ENCODE measurements around the gene SORL1.

The SORL1 gene

DNA sequence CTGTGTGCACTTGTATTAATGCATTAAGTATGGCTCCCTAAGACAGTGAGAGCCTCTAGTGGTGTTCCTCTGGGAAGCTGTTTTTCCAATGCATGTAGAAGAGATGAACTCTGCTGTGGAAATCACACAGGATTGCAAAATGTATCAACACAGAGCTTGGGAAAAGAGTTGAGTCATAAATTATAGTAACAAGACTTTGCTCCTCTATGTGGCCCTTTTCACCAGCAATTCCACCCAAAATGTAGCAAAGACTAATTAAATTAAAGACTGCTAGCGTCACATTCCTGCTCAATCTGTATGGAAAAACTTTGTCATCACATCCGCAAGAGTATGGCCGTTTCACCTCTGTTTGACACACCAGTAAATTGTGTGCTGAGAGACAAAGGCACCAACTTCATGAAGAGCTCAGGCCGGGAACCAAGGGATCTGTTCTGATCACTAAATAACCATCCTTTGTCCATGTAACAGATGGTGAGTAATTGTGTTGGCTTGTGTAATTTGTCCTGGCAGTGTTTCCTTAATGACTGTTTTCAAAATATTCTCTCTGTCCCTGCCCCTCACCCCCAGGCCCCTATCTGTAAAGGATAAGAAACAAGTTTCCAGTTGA, 209.9 kb downstream of the SORL1 start:
- DNase-seq (ENCODE audit: low spot score), result no peak

DNA sequence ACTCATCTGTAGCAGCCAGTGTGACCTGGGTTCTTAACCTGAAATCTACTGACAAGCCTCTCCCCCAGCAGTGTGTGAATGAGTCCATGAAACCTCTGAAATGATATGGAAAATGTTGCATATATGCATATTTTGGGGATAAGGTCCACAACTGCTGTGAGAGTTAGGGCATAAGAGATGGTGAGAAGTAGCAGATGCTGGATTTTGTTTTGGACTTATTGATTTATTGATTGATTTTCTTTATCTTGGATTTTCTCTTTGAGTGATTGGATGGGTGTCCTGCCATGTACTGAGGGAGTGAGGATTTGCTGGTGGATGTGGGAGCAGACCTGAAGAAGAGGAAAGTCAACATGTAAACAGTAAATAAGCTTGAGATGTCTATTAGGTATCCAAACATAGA, 212.0 kb downstream of the SORL1 start:
- no peak for DNase-seq (ENCODE audit: low spot score)

DNA sequence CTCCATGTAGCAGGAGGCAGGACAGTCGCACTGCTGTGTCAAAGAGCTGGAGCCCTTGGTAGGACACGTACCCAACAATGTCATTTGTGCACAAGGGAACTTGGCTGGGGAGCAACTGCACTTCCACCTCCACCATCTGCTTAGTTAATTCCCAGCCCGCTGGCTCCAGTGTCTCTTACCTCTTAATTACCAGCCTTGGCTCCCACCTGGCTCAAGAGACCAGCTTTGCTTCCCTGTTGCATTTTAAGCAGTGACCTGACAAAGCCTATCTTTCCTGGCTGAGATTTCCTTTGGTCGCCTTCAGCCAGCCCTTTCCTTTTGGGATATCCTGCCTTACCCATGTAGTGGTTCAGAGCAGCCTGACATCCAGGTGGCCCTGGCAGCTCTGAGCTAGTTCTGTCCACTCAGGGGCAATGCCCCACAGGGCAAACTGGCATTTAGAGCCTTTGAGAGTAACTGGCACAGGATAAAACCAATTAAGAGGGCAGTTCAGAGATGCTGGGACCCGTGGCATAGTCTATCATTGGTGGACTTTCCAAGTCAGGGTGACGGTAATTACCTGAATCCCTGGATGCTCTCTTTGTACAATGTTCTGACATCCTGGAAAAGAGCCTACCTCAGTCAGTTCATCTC, 213.2 kb downstream of the SORL1 start:
- DNase-seq (ENCODE audit: low spot score), result no peak

DNA sequence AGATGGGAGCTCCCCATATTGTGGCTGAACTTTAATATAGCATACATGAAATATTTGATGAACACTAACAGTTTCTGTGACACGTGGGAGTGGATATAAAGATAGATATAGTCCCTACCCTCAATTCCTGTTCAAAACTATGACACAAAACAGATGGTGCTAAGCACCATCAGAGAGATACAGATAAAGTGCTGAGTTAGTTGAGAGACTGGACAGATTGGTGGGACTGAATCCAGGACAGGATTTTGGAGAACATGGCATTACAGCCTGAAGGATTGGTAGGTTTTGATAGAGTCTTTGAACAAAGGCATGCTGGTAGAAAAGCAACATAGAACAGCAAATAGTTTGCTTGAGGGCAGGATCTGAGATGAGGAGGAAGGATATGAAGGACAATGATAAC, 215.7 kb downstream of the SORL1 start:
- DNase-seq (ENCODE audit: low spot score), result no peak

DNA sequence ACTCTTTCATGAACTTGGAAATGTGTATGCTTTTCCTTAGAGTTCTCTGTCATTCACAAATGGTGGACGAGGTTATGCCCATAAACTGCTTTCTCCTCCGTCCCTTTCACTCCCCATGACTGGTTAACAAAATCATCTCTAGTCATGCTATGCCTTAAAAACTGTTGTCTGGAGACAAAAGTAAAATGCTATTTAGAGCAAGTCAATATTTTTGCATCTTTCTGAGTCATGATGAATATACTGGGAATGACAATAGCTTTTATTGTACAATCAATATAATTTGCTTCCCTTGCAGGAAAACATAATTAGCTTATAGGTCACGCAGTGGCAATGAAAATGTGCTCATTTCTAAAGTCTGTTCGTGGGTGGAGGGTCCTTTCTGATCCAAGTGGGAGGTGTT, 217.3 kb downstream of the SORL1 start:
- DNase-seq (ENCODE audit: low spot score), result no peak

DNA sequence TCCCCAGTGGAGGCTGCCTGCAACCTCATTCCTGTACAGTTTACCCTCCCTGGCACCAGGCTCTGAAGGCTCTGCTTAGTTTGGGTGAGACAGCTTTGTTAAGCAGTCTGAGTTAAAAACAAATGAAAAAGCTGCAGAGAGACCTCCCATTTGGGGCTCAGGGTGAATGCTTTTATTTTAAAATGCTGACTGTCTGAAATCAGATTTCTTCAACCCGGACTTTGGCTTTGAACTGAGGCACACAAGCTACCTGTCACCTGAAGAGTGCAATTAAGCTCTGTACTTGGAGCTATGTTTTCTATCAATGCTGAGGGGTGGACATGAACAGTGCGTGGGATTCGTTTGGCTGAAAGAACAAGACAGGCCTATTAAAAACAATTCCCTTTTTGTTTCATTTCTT, 218.2 kb downstream of the SORL1 start:
- DNase-seq (ENCODE audit: low spot score), result no peak

DNA sequence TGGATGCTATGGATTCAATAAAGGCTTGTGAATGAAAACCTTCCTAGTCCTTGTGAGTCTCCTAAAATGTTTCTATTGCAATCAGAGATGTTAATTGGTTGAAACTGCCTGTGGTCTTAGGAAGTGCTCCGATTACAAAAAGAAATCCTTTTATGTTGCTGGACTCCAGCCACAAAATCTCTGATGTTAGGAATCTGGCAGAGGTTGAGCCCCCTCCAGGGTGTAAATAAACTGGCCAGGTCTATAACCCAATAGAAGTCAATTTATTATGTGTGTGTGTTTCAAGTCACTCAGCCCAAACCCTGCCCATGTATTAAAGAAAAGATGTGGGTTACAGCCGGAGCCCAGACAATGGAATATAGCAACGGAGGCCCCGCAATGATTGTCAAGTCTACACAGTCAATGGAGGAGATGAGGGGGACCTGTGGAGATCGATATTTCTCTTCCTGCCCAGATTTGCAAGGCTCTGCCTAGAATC, 218.7 kb downstream of the SORL1 start:
- no peak for DNase-seq (ENCODE audit: low spot score)

DNA sequence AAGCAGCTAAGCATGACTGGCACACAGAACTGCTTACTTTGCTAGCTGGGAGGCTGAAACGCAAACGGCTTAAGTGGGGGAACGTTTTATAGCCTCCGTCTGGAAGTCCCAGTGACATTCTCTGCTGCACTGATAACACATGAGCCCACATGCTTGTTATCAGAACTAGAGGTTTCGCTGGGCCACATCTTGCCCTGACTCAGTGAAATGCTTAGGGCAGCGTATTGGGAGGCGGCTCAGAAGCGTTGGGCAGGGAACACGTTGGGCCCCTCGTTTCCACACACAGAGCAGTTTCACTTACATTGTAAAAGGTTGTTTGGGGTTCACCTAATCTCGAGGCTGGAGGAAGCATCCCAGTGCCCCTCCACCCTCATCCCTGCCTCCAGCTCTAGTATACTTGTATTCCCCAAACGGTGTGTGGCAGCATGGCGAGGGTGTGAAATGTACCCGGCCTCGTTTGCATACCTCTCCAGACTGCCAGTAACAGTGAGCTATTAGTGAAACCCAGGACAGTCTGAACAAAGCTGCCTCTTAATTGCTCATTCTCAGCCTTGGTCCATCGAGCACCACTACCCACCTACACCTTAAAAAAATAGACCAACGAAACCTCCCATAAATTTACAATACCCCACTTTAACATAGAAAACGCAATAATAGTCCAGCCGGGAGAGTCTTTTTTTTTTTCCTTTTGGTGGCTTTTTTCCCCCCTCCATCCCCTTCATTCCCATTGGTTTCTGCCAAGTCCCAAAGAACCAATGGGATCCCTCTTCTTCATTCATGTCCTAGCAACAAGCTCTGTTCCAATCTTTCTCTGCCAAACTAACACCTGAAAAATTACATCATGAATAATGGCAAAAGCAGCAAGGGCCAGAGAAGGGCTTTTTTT, 219.4 kb downstream of the SORL1 start:
- no peak for DNase-seq (ENCODE audit: low spot score)

DNA sequence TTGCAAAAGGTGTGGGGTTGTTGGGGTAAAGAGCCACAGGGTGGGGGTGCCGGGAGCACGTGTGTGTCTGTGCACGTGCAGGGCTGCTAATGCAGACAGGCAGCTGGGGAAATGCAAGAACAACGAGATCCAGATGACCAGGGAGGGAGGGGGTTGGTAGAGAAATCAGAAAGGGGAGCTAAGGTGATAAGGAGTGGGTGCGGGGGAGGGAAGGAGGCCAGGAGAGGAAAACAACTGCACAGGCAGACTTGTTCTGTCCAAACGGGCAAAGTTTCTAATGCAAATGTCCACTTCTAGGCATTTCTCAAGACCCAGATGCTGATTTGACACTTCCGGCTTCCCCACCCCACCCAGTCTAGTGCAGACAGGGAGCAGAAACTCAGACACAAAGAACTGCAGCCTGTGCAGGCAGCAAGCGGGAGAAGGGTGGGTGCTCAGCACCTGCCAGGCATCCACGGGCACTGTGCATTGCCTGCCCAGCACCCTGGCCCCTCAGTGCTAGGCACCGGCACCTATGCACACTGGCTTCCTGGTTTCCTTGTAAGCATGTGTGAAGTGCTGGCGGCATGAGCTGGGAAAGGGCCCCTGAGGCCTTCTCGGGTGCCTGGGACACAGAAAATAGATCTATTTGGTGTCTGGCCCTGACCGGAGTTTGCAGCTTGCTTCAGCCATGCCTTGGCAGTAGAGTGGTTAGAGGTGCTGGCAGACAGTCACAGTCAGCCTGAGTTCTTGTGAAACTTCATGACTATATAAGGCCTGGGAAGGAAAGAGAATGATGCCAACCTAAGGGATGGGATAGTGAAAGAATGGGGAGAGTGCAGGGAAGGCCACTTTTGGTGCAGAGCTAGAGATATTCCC, 220.7 kb downstream of the SORL1 start:
- DNase-seq (ENCODE audit: low spot score), result no peak

DNA sequence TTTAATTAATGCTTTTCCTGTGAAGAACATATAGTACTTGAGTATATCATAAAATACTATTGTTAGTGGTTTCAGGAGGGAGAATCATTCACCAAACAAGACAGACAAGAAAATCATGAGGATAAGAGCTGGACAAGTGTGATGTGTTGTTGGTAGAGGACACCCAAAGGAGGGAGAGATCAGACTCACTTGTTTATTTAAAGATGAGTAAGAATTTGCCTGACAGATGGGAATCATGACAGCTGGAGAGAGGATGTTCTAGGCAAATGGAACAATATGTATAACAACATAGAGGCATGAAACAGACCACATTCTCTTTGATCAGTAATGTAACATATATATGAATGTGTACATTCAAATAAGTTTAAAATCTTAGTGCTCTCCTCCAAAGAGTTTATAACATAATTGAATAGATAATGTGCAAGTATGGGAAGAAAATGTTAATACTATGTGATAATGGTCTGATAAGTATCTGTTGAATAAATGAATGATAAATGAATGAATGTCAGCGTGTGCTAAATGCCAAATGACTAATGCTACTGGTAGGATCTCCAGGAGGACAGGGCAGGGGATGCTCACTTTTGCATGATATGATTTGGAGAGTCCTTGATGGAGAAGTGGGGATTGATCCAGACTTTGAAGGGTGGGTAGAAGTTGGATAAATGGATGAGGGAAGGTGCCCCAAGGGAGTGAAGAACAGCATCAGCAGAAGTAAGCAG, 229.6 kb downstream of the SORL1 start:
- no peak for DNase-seq (ENCODE audit: low spot score)

Data from hematopoietic multipotent progenitor cell treated with erythropoietin and hydrocortisone succinate and interleukin-3 and kit ligand, for 17 days (in vitro differentiated cells).